NOMO-1 treated with DMSO at 0.1 percent for 48 hours (cell line): ENCODE data around the gene STX12.
"Not testable (repeated sequence)": the region's sequence is repeated elsewhere in the genome, so short reads cannot be mapped to it uniquely, and the experiment has no call there.

Experiments
- DNase-seq: peaks from one replicate; lab custom pipeline; 2025; ENCODE audit not compliant: unreplicated experiment; lab: John Stamatoyannopoulos, UW

The STX12 gene

DNA sequence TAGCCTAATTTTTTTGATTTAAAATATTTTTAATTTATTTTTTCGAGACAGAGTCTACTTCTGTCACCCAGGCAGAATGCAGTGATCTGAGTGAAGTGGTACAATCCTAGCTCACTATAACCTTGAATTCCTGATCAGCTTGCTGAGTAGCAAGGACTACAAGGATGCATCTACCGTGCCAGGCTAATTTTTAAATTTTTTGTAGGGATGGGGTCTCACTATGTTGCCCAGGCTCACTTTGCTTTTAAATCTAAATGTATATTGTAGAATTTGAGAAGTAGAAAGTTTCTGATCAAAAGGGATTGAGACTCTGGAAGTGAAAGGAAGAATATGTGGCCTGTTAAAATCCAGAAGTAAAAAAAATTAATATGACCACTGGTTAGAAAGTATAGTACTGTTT is 1.6 kb downstream of the STX12 start:
- no peak for DNase-seq

DNA sequence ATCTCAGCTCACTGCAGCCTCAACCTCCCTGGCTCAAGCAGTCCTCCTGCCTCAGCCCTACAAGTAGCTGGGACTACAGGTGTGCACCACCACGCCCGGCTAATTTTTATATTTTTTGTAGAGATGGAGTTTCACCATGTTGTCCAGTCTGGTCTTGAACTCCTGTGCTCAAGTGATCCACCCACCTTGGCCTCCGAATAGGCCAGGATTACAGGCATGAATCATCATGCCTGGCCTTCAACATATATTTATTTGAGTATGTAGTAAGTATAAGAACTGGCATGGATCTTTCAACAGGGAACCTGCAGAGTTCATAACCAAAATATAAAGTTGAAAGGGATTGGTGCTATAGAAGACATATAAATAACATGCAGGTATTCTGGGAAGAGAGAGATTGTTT is 2.3 kb downstream of the STX12 start:
- DNase-seq: not testable (repeated sequence)

GRCh38 chr1:27776276-27776675 is 3.3 kb downstream of the STX12 start:
- not testable (repeated sequence) for DNase-seq

GRCh38 chr1:27778056-27778455 is 5.0 kb downstream of the STX12 start:
- DNase-seq: no peak

DNA sequence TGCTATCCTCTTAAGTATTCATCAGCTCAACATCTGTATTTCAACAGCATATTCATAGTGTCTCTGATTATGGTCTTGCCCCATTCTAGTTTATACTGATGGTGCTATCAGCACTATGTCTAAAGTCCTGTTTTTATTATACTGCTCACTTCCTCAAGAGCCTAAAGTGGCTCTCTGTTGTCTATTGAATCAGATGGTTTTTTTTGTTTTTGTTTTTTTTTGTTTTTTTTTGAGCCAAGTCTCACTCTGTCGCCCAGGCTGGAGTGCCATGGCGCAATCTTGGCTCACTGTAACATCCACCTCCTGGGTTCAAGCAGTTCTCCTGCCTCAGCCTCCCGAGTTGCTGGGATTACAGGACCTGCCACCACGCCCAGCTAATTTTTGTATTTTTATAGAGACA is 6.1 kb downstream of the STX12 start:
- peak; percentile 39 for DNase-seq

DNA sequence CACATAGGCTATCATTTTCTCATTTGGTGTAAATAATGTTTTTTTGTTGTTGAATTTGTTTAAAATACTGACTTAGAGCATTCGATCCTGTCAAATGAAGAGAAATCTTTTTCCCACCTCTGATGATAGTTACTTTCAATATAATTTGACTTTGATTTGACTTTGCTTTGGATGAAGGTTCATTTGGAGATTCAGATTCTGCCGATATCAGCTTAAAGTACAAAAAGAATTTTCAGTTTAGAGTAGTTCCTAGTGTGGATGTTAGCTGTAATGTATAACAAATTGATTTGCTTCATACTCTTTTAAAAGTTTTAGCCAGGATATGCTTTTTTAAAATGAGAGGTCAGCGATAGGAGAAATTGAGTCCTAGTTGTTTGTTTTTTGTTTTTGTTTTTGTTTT is 9.9 kb downstream of the STX12 start:
- DNase-seq: no peak

- no peak for DNase-seq
Measured at GRCh38 chr1:27784700-27785099, 11.7 kb downstream of the STX12 start.

- no peak for DNase-seq
Measured at GRCh38 chr1:27785781-27786455, 12.9 kb downstream of the STX12 start.

DNA sequence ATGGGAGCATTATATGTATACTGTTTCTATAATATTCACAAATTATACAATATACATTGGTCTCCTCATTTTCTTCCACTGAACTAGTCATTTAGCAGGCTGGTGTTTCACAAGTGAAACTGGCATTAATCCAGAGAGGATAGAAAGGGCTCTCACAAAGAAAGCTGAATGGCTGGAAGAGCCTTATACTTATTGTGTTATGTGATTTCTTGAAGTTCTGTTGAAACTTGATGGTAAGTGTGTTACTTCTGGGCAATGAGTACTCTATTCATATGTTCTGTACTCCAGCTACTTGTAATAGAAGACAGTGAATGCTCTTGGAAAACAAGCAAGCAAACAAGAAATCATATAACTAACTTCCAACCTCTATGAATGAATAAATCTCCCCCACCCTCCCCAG is 14.9 kb downstream of the STX12 start:
- no peak for DNase-seq

DNA sequence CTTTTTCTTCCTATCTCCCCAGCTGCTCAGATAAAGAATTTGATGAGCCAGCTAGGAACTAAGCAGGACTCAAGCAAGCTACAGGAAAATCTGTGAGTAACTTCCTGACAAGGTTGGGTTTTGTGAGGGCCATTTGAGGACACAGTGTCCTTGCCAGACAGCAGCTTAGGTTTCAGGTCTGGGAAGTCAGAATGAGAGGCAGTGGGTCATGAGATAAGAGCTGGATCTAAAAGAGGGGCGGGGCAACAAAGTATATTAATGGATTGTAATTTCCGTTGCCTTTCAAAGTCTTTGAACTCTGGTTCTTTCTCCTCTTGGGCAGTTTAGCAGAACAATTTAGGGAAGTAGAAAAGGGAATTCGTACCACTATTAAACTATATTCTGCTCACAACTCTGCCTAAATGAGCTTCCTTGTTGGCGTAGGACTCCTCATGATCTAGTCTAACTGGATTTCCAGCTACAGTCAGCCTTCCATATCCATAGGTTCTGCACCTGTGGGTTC is 16.6 kb downstream of the STX12 start:
- peak; percentile 65 for DNase-seq

DNA sequence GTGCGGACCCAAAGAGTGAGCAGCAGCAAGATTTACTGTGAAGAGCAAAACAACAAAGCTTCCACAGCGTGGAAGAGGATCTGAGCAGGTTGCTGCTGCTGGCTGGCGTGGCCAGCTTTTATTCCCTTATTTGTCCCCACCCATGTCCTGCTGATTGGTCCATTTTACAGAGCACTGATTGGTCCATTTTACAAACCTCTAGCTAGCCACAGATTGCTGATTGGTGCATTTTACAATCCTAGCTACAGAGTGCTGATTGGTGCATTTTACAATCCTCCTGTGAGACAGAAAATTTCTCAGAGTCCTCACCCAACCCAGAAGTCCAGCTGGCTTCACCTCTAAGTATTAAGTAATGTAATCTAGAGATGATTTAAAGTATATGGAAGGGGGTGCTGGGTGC is 17.3 kb downstream of the STX12 start:
- DNase-seq: not testable (repeated sequence)

- no peak for DNase-seq
Measured at GRCh38 chr1:27795601-27796000, 22.6 kb downstream of the STX12 start.

GRCh38 chr1:27804791-27805190 is 31.8 kb downstream of the STX12 start:
- DNase-seq: no peak

- DNase-seq: no peak
Measured at GRCh38 chr1:27806758-27807157, 33.7 kb downstream of the STX12 start.

- DNase-seq: no peak
Measured at GRCh38 chr1:27807385-27807784, 34.4 kb downstream of the STX12 start.

DNA sequence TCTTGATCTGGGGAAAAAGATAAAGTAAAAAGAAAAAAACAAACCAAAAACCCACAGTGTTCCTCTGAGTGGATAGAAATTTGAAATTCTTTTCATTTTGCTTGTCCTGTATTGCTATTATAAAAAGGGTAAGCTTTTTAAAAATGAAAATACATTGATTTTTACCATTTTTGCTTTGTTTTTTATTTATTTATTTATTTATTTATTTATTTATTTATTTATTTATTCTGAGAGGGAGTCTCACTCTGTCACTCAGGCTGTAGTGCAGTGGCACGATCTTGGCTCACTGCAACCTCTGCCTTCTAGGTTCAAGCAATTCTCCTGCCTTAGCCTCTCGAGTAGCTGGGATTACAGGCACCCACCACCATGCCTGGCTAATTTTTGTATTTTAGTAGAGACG is 35.1 kb downstream of the STX12 start:
- not testable (repeated sequence) for DNase-seq

DNA sequence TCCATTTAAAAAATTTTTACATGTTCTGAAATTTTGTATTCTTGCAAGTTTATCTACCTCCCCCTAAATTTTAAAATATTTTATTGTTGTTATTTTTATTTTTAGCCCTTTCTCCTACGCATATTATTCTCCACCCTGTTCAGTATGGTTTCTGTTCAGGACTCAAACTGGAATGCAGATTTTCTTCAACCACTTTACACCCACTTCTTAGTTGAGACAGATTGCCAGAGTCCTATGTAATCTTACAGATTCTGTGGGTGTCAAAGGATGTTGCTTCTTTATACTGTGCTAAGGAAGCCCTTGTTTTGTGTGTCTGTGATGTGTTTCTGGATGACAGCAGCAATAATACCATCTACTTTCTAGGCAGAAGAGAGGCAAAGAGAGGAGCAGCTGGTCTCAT is 36.9 kb downstream of the STX12 start:
- DNase-seq: no peak

DNA sequence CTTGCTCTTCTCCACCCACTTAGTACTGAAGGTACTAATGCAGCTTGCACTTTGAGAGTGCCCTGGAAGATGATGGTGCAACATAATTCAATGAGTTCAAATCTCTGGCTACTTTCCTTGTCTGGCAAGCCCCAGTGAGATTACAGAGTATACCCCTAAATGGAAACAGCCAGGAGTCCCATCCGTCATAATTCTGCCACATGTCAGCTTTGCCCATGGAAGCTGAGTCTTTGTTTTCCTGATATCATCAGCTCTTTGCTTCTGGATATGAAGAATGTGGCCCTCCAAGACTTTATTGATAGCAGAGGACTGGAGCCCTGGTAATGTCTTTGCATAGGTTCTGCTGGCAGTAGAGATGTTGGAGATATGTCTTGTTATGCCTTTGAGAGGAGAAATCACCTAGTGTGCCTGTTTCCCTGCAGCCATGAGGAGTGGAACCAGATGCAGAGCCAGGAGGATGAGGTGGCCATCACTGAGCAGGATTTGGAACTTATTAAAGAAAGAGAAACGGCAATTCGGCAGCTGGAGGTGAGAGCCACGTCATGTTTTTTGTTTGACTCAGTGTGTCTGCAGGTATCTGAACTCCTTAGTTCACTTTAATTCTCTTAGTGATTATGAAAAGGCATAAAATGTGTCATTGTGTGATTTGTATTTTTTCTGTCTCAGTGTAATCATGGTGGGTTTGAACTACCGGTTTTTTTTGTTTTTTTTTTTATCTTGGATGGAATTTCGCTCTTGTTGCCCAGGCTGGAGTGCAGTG is 38.9 kb downstream of the STX12 start:
- no peak for DNase-seq

DNA sequence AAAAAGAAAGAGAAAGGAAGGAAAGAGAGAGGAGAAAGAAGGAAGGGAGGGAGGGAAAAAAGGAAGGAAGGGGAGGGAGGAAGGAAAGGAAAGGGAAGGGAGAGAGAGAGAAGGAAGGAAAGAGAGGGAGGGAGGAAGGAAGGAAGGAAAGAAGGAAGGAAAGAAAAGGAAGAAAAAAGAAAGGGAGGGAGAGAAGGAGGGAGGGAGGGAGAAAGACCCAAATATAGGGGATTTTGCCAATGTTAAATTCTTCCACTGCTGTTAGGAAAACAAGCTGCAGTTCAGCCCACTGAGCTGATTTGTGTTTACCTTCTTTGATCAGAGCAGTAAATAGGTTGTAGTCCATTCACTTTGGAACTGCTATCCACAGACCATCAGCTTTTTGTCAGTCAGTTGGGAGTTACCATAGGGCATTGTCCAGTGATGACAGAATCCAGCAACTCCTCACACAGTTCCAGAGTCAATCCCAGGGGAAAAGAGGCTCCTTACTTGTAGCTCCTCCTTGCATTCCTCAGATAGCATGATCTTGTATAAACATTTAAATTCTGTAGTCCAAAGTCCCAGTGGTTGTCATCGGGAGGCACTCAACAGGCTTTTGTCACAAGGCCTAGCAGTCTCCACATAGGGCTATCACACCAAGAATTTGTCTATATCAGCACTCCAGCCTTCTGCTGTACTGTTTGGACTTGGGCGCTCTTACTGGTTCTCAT is 44.1 kb downstream of the STX12 start:
- DNase-seq: no peak

- DNase-seq: no peak
Measured at GRCh38 chr1:27821761-27822315, 48.8 kb downstream of the STX12 start.

GRCh38 chr1:27823784-27824183 is 50.8 kb downstream of the STX12 start:
- no peak for DNase-seq

DNA sequence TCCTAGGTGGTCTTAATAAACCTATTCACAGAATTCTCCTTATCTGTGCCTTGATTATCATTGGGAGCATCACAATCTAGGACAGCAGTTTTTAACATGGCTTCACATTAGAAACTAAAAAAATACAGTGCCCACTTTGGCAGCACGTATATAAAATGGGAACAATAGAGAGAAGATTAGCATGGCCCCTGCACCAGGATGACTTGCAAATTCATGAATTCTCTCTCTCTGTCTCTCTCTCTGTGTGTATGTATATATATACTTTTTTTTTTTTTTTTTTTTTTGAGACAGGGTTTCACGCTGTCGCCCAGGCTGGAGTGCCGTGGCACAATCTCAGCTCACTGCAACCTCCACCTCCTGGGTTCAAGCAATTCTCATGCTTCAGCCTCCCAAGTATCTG is 51.4 kb downstream of the STX12 start:
- DNase-seq: no peak
